ENCODE measurements around the gene INS. TPM values are rescaled to one million over a fixed set of nuclear protein-coding genes. Genes with fewer than 3 reads are reported as not detected.

INS gene
- total and polyA plus RNA-seq, 2 of the 8 experiments (the other 6 are each of a cell fraction or from before 2014, with no cell fraction given), result not detected

DNA sequence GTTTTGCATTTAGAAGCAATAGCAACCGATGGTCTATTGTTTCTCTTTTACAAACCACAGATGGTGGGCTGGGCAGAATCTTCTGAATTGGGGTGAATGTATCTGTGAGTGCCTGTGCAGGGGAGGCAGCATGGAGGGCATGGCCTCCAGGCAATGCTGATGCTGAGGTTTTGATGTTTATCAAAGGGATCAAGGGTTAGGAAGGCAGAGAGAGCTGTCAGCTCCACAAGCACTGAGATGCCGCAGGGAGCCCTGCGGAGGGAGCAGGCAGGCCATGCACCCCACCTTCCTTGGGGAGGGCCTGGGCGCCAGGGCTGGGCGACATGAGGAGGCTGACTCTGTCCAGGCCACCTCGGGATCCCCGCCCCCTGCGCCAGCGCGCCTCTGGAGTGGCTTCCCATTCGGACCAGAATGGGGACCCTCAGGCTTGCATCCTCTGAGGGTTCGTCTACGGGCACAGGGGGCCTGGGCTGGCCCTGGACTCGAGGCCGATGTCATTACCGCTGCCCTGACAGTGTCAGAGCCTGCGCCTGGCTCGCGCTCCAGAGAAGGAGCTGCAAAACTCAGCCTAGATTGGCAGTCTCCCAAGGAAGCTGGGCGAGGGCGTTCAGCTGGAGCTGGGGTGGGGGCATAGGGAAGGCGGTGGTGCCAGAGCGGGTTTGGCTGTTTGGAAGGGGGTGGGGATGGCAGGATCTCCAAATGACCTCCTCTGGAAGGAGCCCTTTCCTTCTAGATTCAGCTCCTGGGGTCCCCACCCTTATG lies 24.5 kb upstream of the INS start (continued):
- TF ChIP-seq EGR1 (IDR thresholded peaks at IDR 0.05; ENCODE audit: borderline replicate concordance, low read depth, low read length) (no peak), YY1 (IDR thresholded peaks at IDR 0.05; ENCODE audit: low read depth, low read length) (no peak)

Data from H1 (cell line).